GM12892 (cell line): ENCODE results near the gene SNRPF.

ENCODE experiments used
- DNase-seq: peaks from one replicate; pipeline ENCODE4 v3.0.0; 2011; ENCODE audit not compliant: insufficient read length
- FAIRE-seq: peaks from 2 replicates; lab custom pipeline; 2011; peaks lifted over from hg19 to GRCh38; lab: Jason Lieb, UNC
- POLR2A ChIP-seq: IDR thresholded peaks from 2 replicates; pipeline ENCODE4 v1.6.1; 2011; ENCODE audit warnings: low read depth, low read length, control low read depth
- POLR2AphosphoS5 ChIP-seq: IDR thresholded peaks from 2 replicates; pipeline ENCODE4 v1.6.1; 2011; ENCODE audit warnings: low read depth, low read length, control low read depth
- TAF1 ChIP-seq: IDR thresholded peaks from 2 replicates; pipeline ENCODE4 v1.6.1; 2011; ENCODE audit warnings: low read depth, mild to moderate bottlenecking, control low read depth, low read length, borderline replicate concordance

Gene SNRPF

GRCh38 chr12:95898081-95898480 is 39.3 kb downstream of the SNRPF start:
- FAIRE-seq = no peak
- TF ChIP-seq POLR2A (no peak), TAF1 (no peak), POLR2AphosphoS5 (no peak)

GRCh38 chr12:95908573-95908972 is 49.8 kb downstream of the SNRPF start:
- TF ChIP-seq POLR2AphosphoS5 = no peak
- TF ChIP-seq POLR2A = no peak
- no peak for TF ChIP-seq TAF1
- DNase-seq (no peak), FAIRE-seq (no peak)

More at GRCh38 chr12:95898081-95898480, 39.3 kb downstream of the SNRPF start:
- DNase-seq = no peak

DNA sequence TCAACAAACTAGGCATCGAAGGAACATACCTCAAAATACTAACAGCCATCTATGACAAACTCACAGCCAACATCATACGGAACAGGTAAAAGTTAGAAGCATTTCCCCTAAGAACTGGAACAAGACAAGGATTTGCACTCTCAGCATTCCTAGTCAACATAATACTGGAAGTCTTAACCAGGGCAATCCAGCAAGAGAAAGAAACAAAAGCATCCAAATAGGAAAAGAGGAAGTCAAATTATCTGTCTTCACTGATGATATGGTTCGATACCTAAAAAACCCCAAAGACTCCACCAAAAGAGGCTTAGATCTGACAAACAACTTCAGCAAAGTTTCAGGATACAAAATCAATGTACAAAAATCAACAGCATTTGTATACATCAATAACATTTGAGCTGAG is 51.1 kb downstream of the SNRPF start:
- FAIRE-seq = no peak
- no peak for DNase-seq

More for the DNA sequence above, 51.1 kb downstream of the SNRPF start:
- TF ChIP-seq POLR2AphosphoS5 = no peak
